Stimulated activated CD4-positive, alpha-beta T cell treated with anti-CD3 and anti-CD28 coated beads, Interleukin-1b, Interleukin-23, amount 100 ng/mL, for 4 hours (primary cell): Measurements from ENCODE around the gene KHSRP.
A peak's percentile ranks its signal among the peaks of the same experiment; 100 is the strongest.

Experiments
- DNase-seq, 2 donors: peaks; one replicate each; pipeline ENCODE4 v3.0.0-alpha.2; 2020; ENCODE audit warnings: low read depth in 2 of 2

KHSRP gene

DNA sequence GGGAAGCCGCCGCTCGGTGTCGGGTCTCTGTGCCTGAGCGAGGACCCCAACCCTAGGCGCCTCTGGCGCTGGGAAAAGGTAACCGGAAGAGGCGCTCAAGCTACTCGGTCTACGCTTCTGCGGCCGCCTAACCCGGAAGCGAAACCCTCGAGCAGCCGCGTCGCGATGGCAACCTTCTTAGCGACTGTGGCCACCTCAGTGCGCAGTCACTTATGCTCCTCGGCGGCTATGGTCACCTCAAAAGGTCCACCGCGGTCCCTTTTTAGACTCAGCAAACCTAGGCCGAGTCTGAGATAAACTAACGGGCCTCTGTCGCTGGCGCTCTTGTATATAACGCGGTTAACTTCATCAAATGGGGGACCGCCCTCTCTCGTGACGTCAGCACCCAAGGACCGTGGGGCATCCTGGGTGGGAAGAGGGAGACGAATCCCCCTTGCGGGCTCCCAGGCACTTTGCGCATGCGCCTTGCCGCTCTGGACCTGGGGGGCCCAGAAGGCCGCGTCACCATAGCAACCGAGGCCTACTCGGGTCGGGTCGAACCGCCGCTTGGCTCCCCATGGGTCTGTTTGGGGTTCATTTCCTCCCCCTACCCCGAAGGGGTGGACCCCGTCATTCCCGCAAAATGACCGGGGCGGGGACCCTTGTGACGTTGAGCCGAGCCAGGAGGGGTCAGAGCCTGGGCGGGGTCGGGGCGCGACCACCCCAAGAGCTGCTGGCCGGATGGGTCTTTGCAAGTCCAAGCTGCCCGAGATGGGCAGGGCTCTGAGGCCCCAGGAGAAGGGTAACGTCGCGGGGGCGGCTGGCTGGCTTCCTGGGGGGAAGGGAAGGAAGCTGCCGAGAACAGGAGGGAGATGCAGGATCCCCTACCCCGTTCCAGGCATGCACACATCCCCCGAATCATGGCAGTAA, 31.3 kb downstream of the KHSRP start, which contains the start of gene GTF2F1:
GTF2F1 (minus strand) TSS at position 91 of the 909 bp plus-strand sequence. CDS start 169 bp downstream, outside the sequence.
- peak; percentile 87 to 91 for DNase-seq

DNA sequence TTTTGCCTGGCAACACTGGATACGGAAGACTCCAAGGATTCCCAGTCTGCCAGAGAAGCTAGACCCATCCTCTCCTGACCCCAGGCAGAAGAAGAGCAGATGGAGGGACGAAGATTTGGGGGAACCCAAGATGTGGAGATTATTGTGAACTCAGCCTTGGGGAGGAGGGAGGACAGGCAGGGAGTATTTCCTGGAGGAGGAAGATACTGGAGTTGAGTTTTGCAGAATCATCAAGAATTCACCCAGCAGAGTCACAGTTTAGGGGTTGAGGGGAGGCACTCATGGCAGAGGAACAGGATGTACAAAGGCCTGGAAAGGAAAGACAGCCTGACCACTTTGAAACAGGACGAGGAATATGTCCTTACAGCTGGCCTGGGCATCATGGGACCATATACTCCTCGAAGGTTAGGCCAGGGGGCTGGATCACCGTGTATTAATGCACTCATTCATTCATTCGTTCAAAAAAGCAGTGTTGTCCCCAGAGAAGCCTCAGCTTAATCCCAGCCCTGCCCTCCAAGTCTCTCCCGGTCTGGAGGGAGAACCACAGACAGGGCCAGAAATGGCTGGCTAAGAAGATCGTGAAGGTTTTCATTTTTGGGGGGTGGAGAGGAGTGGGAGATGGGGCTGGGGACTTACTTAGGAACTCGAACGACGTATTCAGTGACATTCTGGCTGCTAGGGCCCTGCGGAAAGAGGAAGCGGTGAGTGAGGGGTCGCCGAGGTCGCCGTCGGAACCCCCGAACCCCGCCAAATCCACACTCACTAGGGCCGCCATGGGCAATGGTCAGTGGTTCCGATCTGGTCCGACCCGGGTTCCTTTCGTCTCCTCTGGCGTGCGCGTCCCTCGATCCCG, 32.2 kb downstream of the KHSRP start:
- no peak for DNase-seq

DNA sequence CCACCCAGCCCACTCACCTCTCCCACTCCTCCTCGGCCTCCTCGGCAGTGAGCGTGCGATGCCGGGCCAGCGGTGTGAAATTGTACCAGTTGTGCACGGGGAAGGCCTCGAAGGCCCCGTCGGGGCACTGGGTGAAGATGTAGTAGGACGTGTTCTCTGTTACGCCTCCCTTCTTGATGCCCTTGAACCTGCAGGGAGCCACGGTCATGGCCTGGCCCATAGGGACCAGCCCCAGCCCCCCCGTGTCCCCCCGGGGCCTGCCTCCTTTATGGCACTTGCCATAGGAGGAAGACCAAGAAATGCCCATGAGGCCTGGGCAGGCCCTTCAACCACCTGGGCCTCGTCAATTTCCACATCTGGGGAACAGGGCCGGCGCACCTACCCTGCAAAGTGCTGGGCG, 37.2 kb downstream of the KHSRP start:
- no peak for DNase-seq

DNA sequence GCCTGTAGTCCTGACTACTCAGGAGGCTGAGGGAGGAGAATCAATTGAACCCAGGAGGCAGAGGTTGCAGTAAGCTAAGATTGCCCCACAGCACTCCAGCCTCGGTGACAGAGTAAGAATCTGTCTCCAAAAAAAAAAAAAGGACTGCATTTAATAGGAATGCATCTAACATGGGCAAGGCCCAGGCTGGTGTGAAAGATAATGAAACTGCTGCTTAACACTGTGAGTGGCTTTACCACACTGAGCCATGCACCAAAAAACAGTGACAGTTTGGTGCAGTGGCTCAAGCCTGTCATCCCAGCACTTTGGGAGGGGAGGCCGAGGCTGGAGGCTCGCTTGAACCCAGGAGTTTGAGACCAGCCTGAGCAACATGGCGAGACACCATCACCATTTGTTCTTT, 40.2 kb downstream of the KHSRP start:
- no peak for DNase-seq

DNA sequence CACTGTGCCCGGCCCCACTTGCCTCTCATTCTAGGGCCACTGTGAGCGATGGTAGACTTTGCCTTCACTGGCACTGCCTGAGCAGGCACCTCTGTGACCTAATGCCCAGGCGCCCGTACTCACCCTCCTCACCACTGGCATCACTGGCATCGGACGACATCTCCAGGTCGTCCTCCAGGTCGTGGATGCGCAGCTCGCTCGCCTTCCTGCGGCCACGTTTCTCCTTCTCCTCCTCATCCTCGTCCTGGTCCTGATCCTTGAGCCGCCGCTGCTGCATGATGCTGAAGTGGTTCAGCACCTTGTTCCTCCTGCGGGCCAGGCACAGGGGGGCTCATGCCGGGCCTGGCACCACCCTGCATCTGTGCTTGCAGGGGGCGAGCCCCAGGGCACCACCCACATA, 41.4 kb downstream of the KHSRP start:
- no peak for DNase-seq

DNA sequence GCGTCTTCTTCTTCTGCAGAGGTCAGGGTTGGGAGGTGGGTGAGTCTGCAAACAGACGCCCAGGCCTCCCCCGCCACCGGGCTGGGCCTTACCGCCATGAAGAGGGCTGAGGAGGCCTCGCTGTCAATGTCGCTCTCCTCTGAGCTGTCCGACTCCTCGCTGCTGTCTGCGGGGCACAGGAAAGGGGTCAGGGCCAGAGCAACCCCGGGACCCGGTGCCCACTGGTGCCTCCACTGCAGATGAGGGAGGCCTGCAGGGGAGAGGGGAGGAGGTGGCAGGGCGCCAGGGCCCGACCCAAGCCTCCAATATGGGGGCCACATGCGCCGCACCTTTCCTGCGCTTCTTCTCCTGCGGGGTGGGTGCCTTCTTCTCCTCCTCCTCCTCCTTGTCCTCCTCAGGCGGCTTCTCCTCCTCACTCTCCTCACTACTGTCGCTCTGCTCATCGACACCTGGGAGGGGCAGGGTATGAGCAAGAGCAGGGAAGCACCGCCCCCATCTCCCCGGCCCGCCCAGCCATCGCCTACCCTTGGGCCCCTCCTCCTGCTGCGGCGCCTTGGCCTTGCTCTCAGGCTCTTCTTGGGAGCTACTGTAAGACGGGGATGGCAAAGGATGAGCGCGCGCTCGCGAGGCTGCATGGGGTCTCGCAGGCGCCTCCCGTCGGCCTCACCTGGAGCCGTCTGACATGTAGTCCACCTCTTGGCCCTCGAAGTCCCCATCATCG, 43.4 kb downstream of the KHSRP start:
- no peak for DNase-seq

DNA sequence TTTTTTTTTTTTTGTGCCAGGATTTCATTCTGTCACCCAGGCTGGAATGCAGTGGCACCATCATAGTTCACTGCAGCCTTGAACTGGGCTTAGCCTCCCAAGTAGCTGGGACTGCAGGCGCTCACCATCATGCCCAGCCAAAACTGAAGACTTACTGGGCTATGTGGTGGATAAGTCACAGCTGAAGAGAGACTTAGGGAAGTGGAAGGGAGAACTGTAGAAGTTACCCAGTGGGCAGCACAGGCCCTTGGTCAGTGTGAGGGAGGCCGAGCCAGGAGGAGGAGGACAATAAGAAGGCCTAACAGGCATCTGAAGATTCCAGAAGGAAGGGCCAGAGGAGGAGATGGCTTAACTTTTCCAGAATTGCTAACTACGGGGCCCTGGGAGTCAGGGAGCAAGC, 44.9 kb downstream of the KHSRP start:
- no peak for DNase-seq

DNA sequence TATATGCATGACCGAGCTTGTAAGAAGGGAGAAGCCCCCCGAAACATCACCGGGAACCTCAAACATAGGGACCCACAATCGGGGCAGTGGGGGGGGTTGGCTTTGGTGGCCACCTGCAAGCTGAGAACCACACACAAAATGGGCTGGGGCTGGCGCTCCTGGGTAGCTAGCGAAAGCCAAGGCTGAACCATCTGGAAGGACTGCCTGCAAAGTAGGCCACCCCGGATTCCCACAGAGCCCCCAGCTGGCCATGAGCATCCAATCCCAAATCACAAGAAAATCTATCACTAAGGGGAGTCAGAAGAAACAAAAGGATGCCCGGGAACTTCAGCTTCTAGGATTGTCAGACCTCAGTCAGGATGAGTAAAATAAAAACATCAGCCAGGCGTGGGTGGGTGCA, 46.1 kb downstream of the KHSRP start:
- DNase-seq = no peak

DNA sequence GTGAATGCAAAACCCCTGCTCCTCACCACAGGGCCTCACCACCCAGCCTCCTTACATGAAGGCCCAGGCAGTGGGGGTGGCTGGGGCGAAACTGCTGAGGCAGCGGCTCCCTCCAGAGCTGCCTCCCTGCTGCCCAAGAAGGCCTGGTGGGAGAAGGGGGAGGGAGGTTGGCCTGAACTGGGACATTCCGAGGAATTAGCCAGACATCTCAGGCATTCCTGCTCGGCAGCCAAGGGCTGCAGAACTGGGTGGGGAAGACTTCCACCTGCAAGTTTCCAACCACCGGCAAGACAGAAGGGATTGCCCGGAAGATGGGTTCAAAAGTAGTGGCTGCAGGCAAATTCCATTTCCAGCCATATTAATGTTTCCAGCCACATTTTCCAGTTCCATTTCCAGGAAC, 46.6 kb downstream of the KHSRP start:
- DNase-seq = no peak

DNA sequence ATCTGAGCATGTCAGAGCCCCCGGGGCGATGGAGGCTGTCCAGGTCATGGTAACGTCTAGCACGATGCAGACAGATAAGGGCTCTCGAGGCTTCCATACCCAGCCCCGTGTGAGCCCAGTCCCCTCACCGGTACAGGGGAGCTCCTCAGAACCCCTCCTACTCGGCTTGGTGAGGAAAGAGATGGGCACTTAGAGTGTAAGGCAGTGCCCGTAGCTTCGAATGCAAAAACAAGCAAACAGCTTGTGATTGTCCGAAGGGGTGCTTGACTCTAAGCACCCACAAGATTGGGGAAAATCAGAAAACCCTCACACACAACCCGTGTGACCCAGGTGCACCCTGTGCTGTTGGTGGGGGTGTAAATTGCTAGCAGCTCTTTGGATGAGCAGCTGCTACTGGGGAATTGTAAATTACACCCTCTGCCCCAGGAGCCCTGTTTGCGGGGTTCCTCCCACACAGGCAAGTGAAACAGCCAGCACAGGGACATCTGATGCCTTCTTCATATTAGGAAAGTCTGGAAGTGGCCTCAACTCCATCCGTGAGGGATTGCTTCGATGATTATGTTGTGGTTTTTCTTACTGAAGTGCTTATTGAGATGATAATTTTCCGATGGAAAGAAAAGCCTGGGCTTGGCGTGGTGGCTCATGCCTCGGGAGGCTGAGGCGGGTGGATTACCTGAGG, 48.0 kb downstream of the KHSRP start:
- no peak for DNase-seq

DNA sequence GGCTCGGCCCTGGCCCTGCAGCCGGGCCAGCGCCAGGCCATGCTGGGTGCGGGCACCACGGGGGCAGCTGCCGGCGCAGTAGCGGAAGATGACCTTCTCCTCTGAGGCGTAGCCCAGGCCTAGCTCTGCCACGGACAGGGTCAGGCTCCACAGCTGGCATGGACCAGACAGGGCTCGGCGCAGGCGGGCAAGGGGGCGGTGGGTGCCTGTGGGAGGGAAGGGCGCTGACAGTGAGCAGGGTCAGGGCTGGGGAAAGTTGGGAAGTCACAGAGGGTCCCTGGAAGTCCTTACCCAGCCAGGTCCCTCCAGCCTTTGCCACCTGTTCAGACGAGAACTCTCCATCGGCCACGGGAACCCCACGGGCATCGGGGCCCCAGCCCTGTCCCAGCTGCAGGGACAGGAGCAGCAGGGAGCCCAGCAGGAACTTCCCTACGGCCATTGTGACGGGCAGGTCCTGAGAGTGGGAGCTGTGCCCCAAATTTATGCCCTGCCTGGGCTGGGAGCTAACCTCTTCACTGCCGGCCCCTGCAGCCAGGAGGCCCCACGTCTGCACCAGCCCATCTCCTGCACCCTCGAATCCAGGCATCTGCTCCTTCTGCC, 49.1 kb downstream of the KHSRP start, which contains the start of gene PSPN:
PSPN (minus strand) TSS at position 523 of the 600 bp plus-strand sequence; CDS start at position 439, 84 bp downstream.
- DNase-seq = no peak

DNA sequence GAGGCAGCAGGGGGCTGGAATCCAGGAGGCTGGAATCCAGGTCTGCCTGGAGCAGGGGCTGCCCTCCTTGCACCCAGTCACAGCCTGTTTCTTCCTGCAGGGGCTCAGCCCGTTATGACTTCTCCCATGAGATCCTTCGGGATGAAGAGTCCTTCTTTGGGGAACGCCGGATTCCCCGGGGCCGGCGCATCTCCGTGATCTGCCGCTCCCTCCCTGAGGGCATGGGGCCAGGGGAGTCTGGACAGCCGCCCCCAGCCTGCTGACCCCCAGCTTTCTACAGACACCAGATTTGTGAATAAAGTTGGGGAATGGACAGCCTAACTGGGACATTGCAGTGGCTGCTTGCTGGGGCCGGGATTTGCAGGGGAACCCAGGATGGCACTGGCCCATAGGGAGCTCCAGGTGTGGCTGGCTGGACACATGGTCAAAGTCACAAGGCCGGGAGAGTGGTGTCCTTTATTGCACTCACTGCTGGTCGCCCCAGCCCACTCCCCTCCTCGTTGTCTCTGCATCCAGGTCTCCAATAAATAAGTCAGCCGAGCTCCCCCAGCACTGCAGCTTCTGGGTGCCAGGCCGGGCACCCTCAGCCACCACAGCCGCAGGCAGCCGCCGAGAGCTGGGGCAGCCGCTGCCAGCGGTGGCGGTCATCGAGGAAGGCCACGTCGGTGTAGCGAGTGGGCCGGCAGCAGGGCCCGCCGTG, 49.8 kb downstream of the KHSRP start:
- DNase-seq = no peak

DNA sequence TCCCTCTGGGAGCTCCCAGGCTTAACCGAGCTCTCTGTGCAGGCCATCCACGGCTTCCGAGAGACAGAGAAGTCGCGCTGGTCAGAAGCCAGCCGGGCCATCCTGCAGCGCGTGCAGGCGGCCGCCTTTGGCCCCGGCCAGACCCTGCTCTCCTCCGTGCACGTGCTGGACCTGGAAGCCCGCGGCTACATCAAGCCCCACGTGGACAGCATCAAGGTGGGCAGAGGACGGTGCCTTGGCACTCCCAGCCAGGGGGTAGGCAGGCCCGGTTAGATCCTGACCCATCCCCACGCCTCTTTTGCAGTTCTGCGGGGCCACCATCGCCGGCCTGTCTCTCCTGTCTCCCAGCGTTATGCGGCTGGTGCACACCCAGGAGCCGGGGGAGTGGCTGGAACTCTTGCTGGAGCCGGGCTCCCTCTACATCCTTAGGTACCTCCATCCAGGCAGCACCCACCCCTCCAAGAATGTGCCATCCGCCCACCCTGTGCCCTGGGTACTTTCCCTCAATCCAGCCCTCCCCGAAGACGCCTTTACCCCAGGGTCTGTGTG, 50.4 kb downstream of the KHSRP start:
- no peak for DNase-seq

DNA sequence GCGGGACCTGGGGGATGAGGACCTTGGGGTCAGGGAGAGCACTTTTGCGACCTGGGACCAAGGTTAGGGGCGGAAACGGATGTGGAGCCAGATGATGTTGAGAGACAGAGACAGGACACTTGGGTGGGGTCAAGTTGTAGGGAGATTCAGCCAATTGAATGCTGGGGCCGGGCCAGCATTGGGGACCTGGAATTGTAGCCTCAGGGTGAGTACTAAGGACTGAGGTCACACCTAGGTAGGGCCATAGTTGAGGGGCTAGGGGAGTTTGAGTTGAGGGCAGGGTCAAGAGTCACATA, 50.9 kb downstream of the KHSRP start:
- no peak for DNase-seq

DNA sequence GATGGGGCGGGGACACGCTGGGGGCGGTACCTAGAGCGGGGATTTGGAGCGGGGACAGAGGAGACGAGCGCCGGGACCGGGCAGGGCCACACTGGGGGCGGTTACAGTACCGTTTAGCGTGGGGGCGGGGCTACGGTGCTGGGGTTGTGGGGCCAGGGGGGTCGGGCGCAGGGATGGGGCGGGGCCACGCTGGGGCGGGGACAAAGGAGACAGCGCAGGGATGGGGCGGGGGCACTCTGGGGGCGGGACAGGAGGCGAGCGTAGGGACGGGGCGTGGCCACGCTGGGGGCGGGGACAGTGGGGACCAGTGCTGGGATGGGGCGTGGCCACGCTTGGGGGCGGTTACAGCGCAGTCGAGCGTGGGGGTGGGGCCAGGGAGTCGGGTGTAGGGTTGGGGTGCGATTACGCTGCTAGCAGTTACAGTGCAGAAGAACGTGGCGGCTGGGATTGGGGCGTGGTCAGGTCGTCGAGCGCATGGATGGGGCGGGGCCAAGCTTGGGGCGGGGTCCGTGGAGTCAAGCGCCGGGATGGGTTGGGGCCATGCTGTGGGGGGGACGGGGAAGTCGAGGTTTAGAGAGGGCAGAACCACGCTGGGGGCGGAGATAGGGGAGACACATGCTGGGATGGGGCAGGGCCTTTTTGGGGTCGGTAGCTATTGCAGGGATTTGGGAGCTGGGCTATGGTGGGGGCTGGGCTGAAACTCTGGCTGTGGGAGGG, 51.4 kb downstream of the KHSRP start:
- peak; percentile 99 to 100 for DNase-seq

DNA sequence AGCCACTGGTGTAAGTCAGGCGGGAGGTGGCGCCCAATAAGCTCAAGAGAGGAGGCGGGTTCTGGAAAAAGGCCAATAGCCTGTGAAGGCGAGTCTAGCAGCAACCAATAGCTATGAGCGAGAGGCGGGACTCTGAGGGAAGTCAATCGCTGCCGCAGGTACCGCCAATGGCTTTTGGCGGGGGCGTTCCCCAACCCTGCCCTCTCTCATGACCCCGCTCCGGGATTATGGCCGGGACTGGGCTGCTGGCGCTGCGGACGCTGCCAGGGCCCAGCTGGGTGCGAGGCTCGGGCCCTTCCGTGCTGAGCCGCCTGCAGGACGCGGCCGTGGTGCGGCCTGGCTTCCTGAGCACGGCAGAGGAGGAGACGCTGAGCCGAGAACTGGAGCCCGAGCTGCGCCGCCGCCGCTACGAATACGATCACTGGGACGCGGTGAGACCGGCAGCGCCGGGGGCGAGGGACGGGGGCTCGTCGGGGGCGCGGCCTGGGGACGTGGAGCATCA, 52.0 kb downstream of the KHSRP start, which contains the start of gene ALKBH7:
ALKBH7 (plus strand) TSS at position 201 of the 502 bp plus-strand sequence; CDS start at position 228, 27 bp downstream.
- DNase-seq = peak; percentile 81 to 92

DNA sequence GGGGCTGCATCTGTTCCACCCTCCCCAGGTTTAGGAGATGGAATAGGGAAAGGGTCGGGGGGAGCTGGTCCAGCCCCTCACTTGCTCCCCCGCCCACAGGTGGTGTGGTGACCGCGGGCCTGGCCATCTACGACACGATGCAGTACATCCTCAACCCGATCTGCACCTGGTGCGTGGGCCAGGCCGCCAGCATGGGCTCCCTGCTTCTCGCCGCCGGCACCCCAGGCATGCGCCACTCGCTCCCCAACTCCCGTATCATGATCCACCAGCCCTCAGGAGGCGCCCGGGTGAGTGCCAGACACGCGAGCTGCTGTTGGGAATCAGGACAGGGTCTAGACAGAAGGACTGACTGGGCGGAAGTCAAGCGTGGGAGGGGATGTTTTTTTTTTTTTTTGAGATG, 60.3 kb downstream of the KHSRP start:
- DNase-seq = no peak
